GM18499 (cell line): ENCODE measurements around the gene LIPC.

Experiments
- ATAC-seq: cut with Tn5 transposase; IDR thresholded peaks from one replicate; pipeline ENCODE4 v1.9.1; 2021; ENCODE audit warnings: moderate number of reproducible peaks; ENCODE audit not compliant: insufficient read depth, unreplicated experiment

The LIPC gene

GRCh38 chr15:58433597-58434333 lies 2.0 kb downstream of the LIPC start:
- no peak for ATAC-seq

GRCh38 chr15:58434334-58434875 lies 2.6 kb downstream of the LIPC start:
- no peak for ATAC-seq

- ATAC-seq: no peak
Observed at GRCh38 chr15:58436552-58436951, 4.8 kb downstream of the LIPC start.

- no peak for ATAC-seq
Observed at GRCh38 chr15:58437531-58438105, 5.8 kb downstream of the LIPC start.

GRCh38 chr15:58438111-58438510 lies 6.3 kb downstream of the LIPC start:
- no peak for ATAC-seq

GRCh38 chr15:58438956-58439355 lies 7.2 kb downstream of the LIPC start:
- no peak for ATAC-seq

- no peak for ATAC-seq
Observed at GRCh38 chr15:58440158-58440910, 8.5 kb downstream of the LIPC start.

- no peak for ATAC-seq
Observed at GRCh38 chr15:58440922-58441321, 9.1 kb downstream of the LIPC start.

- ATAC-seq: no peak
Observed at GRCh38 chr15:58441376-58442070, 9.7 kb downstream of the LIPC start.

GRCh38 chr15:58442122-58442521 lies 10.3 kb downstream of the LIPC start:
- no peak for ATAC-seq

GRCh38 chr15:58443308-58443707 lies 11.5 kb downstream of the LIPC start:
- ATAC-seq: no peak

- no peak for ATAC-seq
Observed at GRCh38 chr15:58444056-58444455, 12.3 kb downstream of the LIPC start.

GRCh38 chr15:58444658-58445332 lies 13.0 kb downstream of the LIPC start:
- no peak for ATAC-seq

GRCh38 chr15:58445865-58446264 lies 14.1 kb downstream of the LIPC start:
- ATAC-seq: no peak

- no peak for ATAC-seq
Observed at GRCh38 chr15:58446521-58446920, 14.7 kb downstream of the LIPC start.

- no peak for ATAC-seq
Observed at GRCh38 chr15:58447271-58448010, 15.7 kb downstream of the LIPC start.

- no peak for ATAC-seq
Observed at GRCh38 chr15:58448331-58448730, 16.5 kb downstream of the LIPC start.

GRCh38 chr15:58448906-58449305 lies 17.1 kb downstream of the LIPC start:
- no peak for ATAC-seq

GRCh38 chr15:58451826-58452225 lies 20.0 kb downstream of the LIPC start:
- no peak for ATAC-seq
